Articular chondrocyte of knee joint (primary cell): ENCODE data around the gene RWDD4. TPM values are rescaled to one million over a fixed set of nuclear protein-coding genes. Genes with fewer than 3 reads are reported as not detected.

Experiments used
- small RNA-seq: library from RNA; depleted of rRNA; stranded (forward); fragments of <200 nt; gene quantifications from one replicate; pipeline ENCODE3, GENCODE V24; 2012
- total RNA-seq: library from RNA; depleted of rRNA; stranded (reverse); fragments of >200 nt; gene quantifications from 2 replicates; pipeline ENCODE4 v1.2.3, GENCODE V29; 2012

The RWDD4 gene
- 66.3 and 78.8 TPM in 2 replicates for total RNA-seq

GRCh38 chr4:183659029-183659871 lies at the start of gene RWDD4, which contains the start of gene TRAPPC11:
Gene RWDD4, minus strand, starts transcription at chr4:183659185. Its CDS starts 233 bp downstream, at chr4:183658952.
Gene TRAPPC11, plus strand, starts transcription at chr4:183659293. Its CDS starts 4,575 bp downstream, at chr4:183663868.

Small RNA genes within 50 kb of the gene (small RNA-seq; reads per million reads assigned to genes)
- not detected for gene RNU6-1053P
- not detected for gene RNU6-335P
- not detected for gene RNU6-479P

Other genes starting within 250 kb of the RWDD4 start
- gene CDKN2AIP, start 214.5 kb downstream of the RWDD4 start, total RNA-seq: 16.9 and 18.2 TPM in 2 replicates
- 23.0 and 24.8 TPM in 2 replicates for gene ING2, start 154.1 kb downstream of the RWDD4 start, total RNA-seq
- gene TRAPPC11, start 108 bp upstream of the RWDD4 start, total RNA-seq: 71.1 and 89.9 TPM in 2 replicates
- 2.6 and 3.8 TPM in 2 replicates for gene STOX2, start 246.1 kb upstream of the RWDD4 start, total RNA-seq